ENCODE results near the gene PLXNA2.
A peak's percentile ranks its signal among the peaks of the same experiment; 100 is the strongest.

Gene PLXNA2

DNA sequence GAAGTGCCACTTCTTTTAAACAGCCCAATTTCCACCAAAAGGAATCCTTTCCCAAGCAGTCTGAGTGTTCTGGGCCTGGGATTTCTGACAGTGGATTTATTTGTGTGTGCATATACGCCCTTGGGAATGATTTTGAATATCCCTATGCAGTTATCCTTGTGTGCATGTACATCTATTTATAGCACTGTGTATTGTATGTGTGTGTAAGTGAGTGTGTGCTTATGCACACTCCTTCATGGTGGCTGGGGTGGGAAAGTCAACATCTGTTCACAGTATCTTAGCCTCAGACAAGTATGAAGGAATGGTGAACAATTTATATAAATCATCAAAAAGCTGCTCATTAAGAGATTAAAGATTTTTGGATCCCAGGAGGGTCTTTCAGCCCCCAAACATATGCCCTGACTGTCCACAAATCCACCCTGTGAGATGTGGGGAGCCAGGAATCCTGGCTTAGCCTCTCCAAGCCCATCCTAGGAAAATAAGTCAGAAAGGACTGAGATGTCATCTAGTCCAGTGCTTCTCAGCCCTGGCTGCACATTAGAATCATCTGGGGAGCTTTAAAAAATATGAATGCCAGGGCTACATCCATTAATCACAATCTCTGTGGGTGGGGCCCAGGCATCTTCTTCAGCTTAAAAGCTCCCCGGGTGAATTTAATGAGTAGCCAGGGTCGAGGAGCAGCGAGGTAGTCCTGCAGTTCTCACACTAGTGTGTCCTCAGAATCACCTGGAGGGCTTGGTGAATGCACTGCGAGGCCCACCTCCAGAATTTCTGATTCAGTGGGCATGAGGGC, 101.4 kb downstream of the PLXNA2 start:
- no peak for DNase-seq (ENCODE audit: low read depth)

DNA sequence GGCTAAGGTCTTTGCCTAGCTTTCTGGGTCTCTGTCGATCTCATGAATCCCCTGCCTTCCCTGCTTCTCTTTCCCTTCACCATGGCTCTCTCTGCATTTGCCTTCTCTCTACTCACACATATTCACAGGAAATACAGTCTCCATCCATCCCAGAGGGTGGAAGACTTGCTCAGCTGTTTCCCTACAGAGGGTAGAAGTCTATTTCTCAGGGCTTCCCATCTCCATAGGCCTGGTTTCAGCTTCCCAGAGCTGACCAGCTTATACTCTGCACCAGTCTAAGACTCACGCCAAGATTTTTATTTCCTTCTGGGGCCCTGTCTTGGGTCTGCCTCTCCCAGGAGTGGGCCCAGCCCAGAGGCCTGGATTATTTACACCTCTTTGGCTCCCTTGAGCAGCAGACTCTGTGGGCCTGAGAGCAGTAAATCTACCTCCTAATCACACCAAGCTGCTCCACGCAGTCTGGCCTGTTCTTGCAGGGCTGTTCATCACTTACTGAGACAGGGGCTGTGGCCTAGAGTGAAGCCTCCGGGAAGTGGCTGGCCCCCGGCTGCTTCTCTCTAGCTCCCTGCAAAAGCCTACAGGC, 102.5 kb downstream of the PLXNA2 start:
- no peak for DNase-seq (ENCODE audit: low read depth)

DNA sequence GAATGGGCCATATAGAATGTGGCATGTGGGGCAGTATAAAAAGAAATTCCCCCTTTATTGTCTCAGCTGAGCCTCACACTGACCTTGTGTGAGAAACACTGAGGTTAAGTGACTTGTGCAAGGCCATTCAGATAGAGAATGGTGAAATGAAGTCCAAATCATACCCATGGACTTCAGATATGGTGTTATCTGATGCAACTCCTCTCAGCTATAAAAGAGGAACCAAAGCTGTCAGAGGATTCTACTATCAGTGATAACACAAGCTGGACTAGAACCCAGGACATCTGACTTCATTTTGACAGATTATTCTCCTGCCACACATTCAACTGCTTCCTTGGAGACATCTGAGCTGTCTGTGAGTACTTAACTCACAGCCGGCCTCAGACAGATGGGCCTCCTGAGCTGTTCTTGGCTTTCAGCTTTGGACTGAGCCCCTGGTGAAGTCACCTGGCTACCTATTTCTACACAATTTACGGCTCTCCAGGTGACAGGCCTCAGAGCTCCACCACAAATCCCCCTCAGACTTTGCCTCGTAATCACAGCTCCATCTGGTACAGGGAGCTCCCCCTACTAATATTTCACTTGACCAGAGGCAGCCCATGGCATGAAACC, 104.6 kb downstream of the PLXNA2 start:
- no peak for DNase-seq (ENCODE audit: low read depth)

DNA sequence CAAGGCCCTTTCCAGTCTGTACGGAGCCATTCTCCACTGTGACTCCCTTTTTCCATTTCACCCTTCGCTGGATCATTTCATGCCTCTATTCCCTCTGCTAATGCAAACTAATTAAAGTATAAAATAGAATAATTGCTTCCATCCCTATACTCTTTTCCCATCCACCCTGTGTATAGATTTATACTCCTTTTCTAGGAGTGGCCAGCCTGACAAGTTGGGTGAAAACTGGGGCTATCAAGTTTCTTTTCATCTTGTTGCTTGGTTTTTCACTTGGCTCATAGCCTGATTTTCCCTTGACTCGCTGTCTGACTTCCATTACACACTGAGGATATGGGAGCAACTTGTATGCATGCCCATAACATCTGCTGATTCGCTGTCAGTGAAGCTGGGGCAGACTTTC, 107.0 kb downstream of the PLXNA2 start:
- no peak for DNase-seq (ENCODE audit: low read depth)

DNA sequence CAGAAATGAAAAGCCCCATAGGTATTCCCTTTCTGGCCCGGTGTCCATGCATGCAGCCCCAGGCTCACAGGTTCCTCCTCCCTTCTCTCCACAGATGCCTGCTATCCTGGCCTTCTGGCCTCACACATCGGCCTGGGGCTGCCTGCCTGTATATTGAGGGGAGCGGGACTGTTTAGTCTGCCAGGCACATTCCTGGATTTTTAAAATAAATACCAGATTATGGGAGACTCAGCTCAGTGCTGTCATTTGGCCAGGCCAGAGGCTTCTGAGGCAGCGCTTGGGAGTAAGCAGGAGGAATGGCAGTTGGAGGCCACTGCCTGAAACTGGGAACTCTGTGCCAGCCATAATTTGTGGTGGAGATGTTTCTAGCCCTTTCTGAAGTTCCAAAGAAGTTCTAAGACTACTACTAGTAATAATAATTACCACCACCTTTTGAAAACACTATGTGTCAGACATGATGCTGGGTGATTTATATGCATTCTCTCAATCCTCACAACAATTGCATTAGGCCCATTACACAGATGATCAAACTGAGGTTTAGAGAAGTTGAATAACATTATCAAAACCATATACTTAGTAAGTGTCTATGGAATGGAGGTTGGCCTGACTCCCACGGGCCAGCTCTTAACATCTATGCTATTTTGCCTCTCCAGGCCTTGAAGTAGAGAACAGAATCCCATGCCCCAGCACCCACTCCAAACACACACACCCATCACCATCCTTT, 107.6 kb downstream of the PLXNA2 start:
- no peak for DNase-seq (ENCODE audit: low read depth)

DNA sequence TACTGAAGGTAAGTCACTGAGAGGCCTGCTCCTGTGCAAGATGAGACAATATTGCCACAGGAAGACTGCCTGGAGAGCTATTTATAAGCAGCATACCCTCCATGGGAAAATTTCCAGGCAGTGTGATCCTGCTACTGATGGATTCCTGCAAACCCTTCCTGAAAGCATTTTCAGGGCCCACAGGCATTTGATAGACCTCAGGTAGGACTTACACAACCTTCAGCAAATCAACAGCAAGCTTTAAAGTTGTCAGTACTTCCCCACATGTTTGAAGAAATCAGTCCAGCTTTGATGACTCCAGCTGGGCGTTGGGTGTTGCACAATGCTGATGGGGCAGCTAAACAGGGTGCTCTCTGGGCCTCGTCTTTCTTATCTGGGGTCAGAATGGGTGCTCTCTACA, 108.8 kb downstream of the PLXNA2 start:
- no peak for DNase-seq (ENCODE audit: low read depth)

DNA sequence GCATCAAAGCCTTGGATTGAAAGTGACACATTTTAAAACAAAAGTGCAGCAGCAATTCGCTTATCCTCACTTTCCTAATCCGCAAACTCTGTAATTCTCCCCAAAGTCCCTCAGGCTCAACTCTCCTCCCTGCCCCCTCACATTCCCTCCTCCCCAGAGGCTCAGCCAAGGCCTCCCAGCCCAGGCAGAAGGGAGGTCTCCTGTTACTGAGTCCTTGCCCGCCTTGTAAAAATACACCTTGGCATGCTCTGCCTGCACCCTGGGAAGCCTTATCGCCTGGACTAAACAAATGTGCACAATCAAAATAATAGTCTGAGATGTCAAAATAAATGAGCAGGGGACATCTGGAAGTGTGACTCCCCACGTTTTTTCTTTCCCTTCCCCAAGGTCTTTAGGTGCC, 109.7 kb downstream of the PLXNA2 start:
- no peak for DNase-seq (ENCODE audit: low read depth)

DNA sequence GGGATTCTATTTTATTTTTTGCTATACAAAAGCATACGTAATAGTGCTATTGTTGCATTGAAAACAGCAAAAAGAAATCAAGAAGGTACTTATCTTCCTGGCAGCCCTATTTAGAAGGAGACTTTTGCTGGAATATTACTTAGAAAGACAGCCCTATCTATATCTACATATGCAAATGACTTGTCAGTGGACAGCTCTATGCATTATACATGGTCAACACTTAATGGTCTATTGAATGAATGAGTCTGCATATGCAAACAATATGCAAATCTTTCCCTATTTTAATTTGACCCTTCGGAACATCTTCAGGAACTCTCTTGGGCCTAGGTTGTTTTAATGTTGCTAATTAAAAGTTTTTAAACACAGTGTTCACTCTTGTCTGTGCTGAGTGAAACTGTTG, 110.8 kb downstream of the PLXNA2 start:
- no peak for DNase-seq (ENCODE audit: low read depth)

DNA sequence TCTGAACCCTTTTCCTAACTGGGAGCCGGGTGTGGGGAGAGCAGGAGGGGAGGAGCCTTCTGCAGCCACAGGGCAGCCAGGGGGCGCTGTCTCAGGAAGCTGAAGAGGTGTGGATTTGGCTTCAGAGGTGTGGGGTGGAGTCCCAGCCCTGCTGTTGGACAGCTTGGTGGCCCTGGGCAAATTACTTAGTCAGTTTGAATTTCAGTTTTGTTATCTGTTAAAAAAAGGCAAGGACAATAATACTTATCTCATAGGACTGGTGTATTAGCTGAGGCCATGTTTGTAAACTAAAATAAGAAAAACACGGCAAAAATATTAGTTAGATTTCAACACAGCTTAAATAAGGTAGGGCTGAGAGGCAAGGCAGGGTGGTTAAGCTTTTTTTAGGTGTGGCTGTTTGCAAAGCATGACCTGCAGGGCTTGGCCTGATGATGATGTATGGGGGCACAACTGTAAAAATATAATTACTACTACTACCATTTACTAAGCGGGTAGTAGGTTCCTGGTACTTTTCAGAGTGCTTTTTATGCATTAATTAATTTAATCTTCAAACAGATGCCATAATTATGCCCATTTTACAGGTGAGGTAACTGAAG, 111.8 kb downstream of the PLXNA2 start:
- DNase-seq (ENCODE audit: low read depth), result peak; percentile 24

DNA sequence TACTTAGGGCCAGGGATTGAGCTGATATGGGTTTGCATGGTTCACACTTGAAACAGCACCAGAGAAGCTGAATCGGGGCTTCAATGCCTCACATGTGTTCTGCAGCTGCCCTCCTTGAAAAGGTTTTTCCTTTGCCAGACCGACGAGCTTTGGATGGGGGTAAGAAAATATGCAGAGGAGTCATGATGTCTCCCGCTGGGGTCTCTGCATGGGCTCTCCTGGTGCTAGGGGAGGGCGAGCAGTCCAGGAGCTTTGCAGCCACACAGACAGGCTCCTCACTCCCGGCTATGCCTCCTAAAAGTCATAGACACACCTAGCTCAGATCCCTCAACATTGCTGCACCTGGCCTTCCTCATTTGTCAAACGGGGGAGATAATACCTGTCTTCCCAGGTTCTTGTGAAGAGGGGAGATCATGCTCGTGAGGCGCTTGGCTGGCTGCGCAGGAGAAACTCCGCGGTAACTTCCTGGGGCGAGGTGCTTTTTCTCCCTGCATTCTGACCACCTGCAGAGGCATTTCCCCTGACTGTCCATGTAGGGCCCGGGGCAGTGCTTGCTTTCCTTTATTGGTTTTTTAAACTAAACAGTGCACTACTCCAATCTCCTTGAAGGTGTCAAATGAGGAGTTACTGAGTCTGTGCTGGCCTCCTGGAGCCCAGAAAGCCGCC, 112.4 kb downstream of the PLXNA2 start:
- no peak for DNase-seq (ENCODE audit: low read depth)

DNA sequence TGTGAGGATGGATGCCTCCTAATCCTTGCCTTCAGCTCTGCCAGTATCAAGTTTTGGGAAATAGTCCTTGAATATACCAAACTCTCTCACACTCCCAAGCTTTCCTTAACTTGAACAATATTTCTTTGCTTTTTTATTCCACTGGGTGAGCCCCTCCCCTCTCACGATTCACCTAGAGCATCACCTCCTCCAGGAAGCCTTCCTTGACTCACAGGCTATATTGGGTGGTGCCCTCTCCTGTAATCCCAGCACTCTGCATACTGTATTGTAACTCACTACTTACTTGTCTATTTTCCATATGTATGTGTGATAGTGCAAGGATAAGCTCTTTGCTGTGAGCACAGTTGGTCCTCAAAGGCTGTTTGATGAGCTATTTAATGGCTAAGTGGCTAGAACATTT, 114.7 kb downstream of the PLXNA2 start:
- no peak for DNase-seq (ENCODE audit: low read depth)

DNA sequence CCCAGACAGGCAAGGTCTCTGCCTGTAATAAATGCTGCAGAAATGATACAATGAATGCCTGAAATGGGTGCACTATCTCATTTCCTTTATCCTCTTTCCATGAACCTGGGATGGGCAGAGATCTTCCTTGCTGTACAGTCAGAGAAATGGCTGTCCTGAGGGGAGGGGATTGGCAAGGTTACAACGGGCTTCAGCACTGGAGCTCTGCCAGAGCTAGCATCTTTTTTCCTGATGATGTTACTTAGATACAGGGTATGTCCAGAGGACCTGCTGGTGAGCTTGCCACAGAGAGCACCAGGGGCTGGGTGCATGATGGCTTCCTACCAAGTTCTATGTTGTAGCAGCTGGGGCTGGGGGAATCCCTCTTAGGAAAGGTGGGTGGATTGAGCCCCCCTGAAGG, 115.1 kb downstream of the PLXNA2 start:
- DNase-seq (ENCODE audit: low read depth), result no peak

DNA sequence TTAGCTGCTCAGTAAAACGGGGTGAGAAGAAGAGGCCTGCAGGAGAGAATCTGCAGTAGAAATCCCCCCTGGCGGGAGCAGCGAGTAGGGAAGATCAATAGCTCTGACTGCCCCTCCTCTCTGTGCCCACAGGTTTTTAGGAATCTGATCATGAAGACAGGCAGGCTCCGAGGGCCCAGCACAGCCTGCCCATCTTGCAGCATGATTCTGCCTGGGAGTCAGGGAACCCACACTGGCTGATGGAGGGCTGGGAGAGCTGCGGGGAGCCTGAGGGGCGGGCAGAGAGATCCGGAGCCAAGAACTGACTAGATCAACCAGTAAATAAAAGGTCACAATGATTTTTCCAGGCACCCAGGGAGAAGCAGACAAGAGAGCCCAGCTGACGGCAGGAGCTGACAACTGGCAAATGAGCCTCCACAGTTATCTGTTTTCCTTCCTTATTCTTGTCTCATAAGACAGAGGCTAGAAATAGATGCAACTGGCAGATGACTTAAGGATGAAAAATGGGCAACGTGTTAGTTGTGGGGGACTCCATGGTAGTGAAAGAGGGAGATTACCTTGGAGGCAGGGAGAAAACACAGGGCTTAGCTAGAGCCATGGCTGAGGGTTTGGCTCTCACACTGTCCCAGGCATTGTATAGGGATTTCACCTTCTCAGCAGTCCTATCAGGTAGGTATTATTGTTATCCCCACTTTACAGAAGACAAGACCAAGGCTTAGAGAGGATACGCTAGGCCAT, 116.2 kb downstream of the PLXNA2 start:
- DNase-seq (ENCODE audit: low read depth), result no peak

DNA sequence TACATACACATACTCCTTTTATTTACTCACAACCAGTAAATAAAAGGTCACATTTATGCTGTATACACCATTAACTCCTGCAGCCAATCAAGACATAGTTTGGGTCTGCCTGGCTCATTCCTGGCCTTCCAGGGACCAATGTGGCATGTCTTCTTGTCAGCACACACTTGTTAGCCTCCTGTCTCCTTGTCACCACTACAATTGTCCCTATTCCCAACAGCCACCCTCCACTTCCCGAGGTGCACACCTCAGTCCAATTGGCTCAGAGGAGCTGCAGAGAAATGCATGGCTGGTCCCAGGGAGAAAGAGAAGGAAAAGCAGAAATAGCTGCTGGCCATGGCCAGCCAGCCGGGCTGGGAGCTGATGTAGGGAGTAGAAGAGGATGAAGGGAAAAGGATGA, 116.9 kb downstream of the PLXNA2 start:
- DNase-seq (ENCODE audit: low read depth), result no peak

DNA sequence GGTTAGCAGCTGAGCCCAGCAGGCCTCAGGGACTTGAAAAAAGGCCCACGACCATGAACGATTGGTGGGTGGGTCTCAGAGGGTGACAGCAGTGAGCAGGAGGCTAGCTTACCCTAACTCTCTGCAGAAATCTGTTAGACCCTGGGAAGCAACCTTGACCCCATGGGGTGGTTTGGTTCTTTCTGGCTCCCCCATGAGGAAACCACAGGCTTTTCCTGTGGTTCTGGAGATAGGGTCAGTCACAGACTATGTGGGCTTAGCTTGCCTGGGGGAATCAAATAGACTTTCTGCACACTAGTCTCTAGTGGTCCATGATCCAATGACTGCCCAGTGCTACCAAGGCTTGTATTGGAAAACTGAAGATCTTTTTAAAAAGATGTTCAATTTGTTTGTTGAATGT, 118.1 kb downstream of the PLXNA2 start:
- DNase-seq (ENCODE audit: low read depth), result no peak

DNA sequence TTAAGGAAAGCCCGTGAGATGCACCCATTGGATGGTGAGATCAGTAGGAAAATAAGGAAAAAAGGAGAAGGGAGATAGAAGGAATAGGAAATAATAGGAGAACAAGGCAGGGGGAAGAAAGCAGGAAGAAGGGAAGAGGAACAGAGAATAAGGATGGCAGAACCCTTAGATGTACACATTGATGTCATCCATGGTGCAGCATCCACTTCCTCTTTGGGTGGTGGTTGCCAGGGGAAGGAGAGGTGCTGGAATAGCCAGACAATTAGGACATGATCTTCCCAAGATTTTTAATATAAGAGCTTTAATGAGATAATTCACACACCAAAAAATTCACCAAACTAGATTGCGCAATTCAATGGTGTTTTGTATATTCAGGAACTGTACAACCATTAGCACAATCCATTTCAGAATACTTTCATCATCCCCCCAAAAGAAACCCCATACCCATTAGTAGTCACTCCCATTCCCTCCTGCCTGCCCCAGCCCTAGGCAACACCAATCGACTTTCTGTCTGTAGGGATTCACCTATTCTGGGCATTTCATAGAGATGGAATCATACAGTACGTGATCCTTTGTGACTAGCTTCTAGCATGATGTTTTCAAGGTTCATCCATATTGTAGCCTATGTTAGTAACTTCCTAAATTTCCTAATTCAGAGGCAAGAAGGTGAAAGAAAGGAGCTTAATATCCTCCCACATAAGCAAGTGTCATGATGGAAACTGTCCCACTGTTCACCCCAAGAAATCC, 121.4 kb downstream of the PLXNA2 start:
- DNase-seq (ENCODE audit: low read depth), result no peak

DNA sequence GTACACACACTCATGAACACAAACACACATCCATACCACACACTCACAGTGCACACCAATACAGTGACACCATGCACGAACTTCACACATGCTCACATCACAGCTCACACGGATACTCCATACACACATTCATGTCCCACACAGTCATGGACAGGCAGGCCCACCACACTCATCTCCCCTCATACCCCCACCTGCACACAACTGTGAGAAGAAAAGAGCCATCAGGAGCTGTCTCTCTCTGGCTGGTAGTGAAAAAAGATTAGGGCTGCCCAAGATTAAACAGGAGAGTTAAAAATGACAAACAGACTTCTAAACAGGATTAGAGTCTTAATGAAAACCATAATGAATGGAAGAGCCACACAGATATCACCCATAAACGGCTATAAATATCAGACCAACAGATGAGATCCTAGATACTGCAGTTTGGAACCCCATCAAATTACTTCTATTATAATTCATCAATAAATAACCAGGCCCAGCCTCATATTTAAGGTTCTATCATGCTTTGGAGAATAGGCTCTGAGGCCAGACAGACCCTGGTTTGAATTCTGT, 122.3 kb downstream of the PLXNA2 start:
- no peak for DNase-seq (ENCODE audit: low read depth)

DNA sequence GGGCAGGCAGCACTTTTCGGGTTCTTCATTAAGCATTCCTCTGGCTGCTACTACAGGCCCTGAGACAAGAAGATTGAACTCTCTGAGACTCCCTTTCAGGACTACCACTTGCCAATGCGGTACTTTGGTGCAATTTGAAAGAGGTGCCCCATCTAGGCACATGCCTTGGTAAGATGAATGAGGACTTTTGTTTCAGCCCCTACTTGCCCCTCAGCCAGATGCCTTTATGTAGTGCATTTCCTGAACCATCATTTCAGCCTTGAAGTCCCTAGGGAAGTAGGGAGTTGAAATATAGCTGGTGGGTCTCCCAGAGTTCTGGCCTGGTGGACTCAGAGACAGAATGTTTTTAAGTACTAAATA, 123.8 kb downstream of the PLXNA2 start:
- DNase-seq (ENCODE audit: low read depth), result no peak

DNA sequence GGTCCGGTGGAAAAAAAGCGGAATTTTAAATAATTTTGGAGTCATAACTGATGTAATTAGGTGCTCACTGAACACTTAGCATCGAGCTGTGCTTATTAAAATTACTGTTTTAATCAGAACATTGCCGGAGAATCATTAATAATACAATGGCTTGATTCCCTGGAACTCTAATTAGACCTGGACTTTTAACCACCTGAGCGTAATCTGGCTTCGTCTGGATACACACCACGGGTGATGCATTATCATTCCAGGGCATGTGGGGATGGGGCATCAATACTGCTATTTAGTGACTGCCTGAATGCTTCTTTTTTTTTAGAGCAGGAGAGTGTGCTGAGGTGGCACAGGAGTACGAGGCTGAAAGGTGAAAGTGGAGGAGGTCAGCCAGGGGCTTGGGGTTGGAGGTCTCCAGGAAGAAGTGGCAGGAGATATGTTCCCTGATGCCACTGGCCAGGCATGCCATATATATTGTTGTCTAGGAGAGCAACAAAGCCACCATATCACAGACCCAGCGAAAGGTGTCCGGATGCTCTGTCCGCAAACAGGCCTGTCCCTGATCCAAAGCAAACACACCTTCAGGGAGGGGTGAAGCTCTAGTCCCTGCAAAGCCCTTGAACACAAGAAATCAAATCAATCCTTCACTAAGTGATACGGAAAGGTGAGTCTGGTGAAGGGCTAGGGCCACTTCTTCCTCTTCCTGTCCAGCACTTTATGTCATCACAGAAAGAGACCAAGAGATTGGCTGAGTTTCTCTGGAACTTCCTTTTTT, 125.2 kb downstream of the PLXNA2 start:
- DNase-seq (ENCODE audit: low read depth), result no peak

DNA sequence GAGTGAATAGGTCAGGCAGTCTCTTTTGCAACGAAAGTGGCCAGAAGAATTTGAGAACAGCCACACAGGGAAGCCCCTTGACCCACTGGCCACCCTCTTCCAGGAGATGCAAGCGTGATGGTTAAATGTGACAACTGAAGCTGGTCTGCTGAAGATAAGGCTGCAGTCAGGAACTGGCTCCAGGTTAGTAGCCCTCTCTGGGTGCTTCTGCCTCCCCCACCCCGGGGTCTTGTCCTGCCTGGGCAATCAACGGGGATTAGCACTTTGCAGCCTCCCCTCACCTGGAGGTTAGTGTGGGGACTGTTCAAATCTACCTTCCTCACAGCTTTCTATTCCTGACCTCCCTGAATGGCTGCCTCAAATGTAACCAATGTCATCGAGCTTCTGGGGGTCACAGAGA, 125.9 kb downstream of the PLXNA2 start:
- no peak for DNase-seq (ENCODE audit: low read depth)

All from stimulated activated CD8-positive, alpha-beta memory T cell treated with anti-CD3 and anti-CD28 coated beads, Interleukin-12 subunit alpha, Interleukin-12 subunit beta, amount 100 ng/mL, for 4 hours (primary cell).